Activated CD4-positive, CD25-positive, alpha-beta regulatory T cell treated with anti-CD3 and anti-CD28 coated beads, Interleukin-2, amount 50 U/mL, for 24 hours (primary cell): ENCODE measurements around the gene RSPH3.
"Not testable (repeated sequence)": the region's sequence is repeated elsewhere in the genome, so short reads cannot be mapped to it uniquely, and the experiment has no call there.

Experiments
- ATAC-seq, 2 donors: fragments of 150-1000 bp; cut with Tn5 transposase; one replicate each; pipeline ENCODE4 v1.10.0; 2021; ENCODE audit warnings: mild to moderate bottlenecking in 1 of 2, moderate library complexity in 1 of 2

The RSPH3 gene

GRCh38 chr6:158972241-158973233 lies 27.5 kb downstream of the RSPH3 start:
- ATAC-seq, result peak in 1 of 2 donors; percentile 48

- ATAC-seq, result no peak
Observed at GRCh38 chr6:158970640-158971275, 29.2 kb downstream of the RSPH3 start.

- no peak for ATAC-seq
Observed at GRCh38 chr6:158969148-158969547, 30.9 kb downstream of the RSPH3 start.

GRCh38 chr6:158963020-158963808 lies 36.8 kb downstream of the RSPH3 start:
- no peak for ATAC-seq

GRCh38 chr6:158962371-158962770 lies 37.6 kb downstream of the RSPH3 start:
- no peak for ATAC-seq

- ATAC-seq, result no peak
Observed at GRCh38 chr6:158960026-158960425, 40.0 kb downstream of the RSPH3 start.

GRCh38 chr6:158959552-158959951 lies 40.5 kb downstream of the RSPH3 start:
- no peak for ATAC-seq

GRCh38 chr6:158958504-158959386 lies 41.3 kb downstream of the RSPH3 start:
- ATAC-seq, result no peak

GRCh38 chr6:158955255-158955654 lies 44.7 kb downstream of the RSPH3 start:
- no peak for ATAC-seq

- no peak for ATAC-seq
Observed at GRCh38 chr6:158954753-158955152, 45.2 kb downstream of the RSPH3 start.

- not testable (repeated sequence) for ATAC-seq
Observed at GRCh38 chr6:158952011-158952410, 48.0 kb downstream of the RSPH3 start.

- not testable (repeated sequence) for ATAC-seq
Observed at GRCh38 chr6:158951565-158951964, 48.4 kb downstream of the RSPH3 start.

GRCh38 chr6:158947284-158947683 lies 52.7 kb downstream of the RSPH3 start:
- no peak for ATAC-seq

GRCh38 chr6:158943380-158944032 lies 56.5 kb downstream of the RSPH3 start:
- ATAC-seq, result no peak

GRCh38 chr6:158942349-158942748 lies 57.7 kb downstream of the RSPH3 start:
- ATAC-seq, result no peak

GRCh38 chr6:158941246-158941645 lies 58.8 kb downstream of the RSPH3 start:
- no peak for ATAC-seq

- ATAC-seq, result peak; percentile 25 to 46
Observed at GRCh38 chr6:158939255-158940159, 60.5 kb downstream of the RSPH3 start.

- peak; percentile 63 to 77 for ATAC-seq
Observed at GRCh38 chr6:158938811-158939254, 61.2 kb downstream of the RSPH3 start.

- ATAC-seq, result no peak
Observed at GRCh38 chr6:158938220-158938619, 61.8 kb downstream of the RSPH3 start.

GRCh38 chr6:158934157-158934556 lies 65.8 kb downstream of the RSPH3 start:
- ATAC-seq, result no peak
